PFSK-1 (cell line): ENCODE results near the gene PI4KA.

Experiments used
- POLR2AphosphoS5 ChIP-seq: IDR thresholded peaks from 2 replicates; pipeline ENCODE4 v1.6.1; 2012; ENCODE audit warnings: low read depth, mild to moderate bottlenecking, control low read depth, low read length, moderate library complexity
- REST ChIP-seq, 2 experiments: IDR thresholded peaks; 2 replicates each; pipeline versions ENCODE4 v1.6.1 to v1.8.0; 2011 to 2012; ENCODE audit warnings: low read depth in 2 of 2, low read length in 2 of 2, control low read depth in 1 of 2, inconsistent platforms in 1 of 2, mild to moderate bottlenecking in 1 of 2, moderate library complexity in 1 of 2; ENCODE audit not compliant: insufficient read depth in 1 of 2
- TAF1 ChIP-seq: IDR thresholded peaks from 2 replicates; pipeline ENCODE4 v1.6.1; 2012; ENCODE audit warnings: low read length, control low read depth, borderline replicate concordance; ENCODE audit not compliant: insufficient read depth

- no peak for TF ChIP-seq POLR2AphosphoS5
- no peak for TF ChIP-seq TAF1
- TF ChIP-seq REST (IDR thresholded peaks at IDR 0.05; ENCODE audit: insufficient read depth in 1 of 2, low read depth in 2 of 2, low read length in 2 of 2): no peak
Observed at GRCh38 chr22:20777420-20778177, 81.0 kb downstream of the PI4KA start.
